ENCODE measurements around the gene LYPD4. TPM values are rescaled to one million over a fixed set of nuclear protein-coding genes. Genes with fewer than 3 reads are reported as not detected.

Gene LYPD4, protein sequence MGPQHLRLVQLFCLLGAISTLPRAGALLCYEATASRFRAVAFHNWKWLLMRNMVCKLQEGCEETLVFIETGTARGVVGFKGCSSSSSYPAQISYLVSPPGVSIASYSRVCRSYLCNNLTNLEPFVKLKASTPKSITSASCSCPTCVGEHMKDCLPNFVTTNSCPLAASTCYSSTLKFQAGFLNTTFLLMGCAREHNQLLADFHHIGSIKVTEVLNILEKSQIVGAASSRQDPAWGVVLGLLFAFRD
- polyA plus RNA-seq: not detected

DNA sequence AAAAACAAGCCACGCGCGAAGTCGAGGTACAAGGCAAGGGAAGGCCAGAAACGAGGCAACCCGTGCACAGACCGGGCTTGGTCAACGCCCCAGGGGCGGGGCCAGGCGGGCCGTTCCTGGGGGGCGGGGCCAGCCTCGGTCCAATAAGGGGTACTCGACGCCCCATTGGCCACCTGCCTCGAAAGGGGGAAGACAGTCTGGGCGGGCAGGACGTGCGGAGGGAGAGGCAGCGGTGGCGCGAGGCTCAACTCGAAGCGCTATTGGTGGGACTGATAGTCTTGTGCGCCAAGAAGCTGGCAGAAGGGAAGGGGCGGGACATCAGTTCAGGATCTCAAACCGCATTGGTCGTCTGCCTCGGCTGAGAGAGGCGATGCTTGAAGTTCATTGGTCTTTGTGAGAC, at the start of gene LYPD4:
LYPD4 (minus strand) TSS at position 83 of the 400 bp plus-strand sequence. CDS start 5,398 bp downstream, outside the sequence.
- no peaks in the 10 kb centered on the region for H3K9me3 Mint-ChIP-seq
- no peaks in the 10 kb centered on the region for H3K4me1 Mint-ChIP-seq
- DNase-seq: no peak
- no peaks in the 10 kb centered on the region for H3K36me3 Mint-ChIP-seq
- H3K27me3 Mint-ChIP-seq (ENCODE audit: low read depth in 3 of 3): peaks cover 2 to 4% (median 3%) of the 10 kb centered on the region in 3 donors
- H3K4me3 Mint-ChIP-seq: no peak within 1 kb of the TSS
- H3K27ac Mint-ChIP-seq: peak within 1 kb of the TSS in 1 of 6 donors; percentile 34

DNA sequence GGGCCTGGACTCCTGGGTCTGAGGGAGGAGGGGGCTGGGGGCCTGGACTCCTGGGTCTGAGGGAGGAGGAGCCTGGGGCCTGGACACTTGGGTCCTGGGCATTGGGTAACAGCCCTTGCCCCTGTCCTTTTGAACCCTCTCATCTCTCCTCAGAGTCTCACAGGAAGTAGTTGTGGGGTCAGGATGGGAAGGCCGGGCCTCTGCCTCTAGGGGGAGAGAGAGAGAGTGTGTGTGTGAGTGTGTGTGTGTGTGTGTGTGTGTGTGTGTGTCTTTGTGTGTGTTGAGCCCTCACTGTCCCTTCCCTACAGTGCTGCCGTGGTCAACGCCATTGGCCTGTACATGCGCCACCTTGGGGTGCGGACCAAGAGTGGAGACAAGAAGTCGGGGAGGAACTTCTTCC, 49.4 kb upstream of the LYPD4 start:
- Mint-ChIP-seq H3K9me3 (no peaks in the 10 kb centered on the region), H3K27me3 (ENCODE audit: low read depth in 3 of 3) (peaks cover 3 to 20% (median 12%) of the 10 kb centered on the region in 3 donors), H3K4me1 (peaks cover 69 to 76% of the 10 kb centered on the region in 2 donors), H3K4me3 (peak overlapping the region; percentile 48 to 80 (median 58)), H3K36me3 (peaks cover 19 to 49% (median 35%) of the 10 kb centered on the region in 3 donors), H3K27ac (peak overlapping the region; percentile 71 to 97 (median 92))
- peak in 2 of 3 donors; percentile 56 to 57 for DNase-seq

DNA sequence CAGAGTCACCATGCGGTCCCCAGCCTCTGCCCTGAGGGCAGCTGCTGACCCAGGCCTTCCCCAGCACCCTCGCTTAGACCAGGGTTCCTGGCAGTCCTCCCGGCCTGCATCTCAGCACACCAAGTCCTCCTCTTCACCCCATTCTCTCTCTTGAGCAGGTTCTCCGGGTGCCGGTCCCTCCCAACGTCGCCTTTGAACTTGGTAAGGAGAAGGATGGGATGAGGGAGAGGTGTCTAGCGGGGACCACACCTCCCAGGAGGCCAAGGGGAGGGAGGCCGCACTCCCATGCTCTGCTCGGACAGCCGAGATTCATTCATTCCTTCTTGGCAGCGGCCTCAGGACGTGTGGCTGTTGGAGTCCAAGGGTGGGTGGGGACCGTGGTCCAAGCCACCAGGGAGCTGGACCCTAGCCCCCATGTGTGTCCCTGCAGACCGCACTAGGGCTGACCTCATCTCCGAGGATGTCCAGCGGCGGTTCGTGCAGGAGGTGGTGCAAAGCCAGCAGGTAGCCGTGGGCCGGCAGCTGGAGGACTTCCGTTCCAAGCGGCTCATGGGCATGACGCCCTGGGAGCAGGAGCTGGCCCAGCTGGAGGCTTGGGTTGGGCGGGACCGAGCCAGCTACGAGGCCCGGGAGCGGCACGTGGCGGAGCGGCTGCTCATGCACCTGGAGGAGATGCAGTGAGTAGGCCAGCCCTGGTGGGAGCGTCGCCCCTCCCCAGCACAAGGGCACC, 47.9 kb upstream of the LYPD4 start:
- DNase-seq: no peak
- Mint-ChIP-seq H3K27me3 (ENCODE audit: low read depth in 3 of 3) (peaks cover 16 to 35% (median 24%) of the 10 kb centered on the region in 3 donors), H3K4me1 (peaks cover 70 to 76% of the 10 kb centered on the region in 2 donors), H3K27ac (peak overlapping the region; percentile 83 to 99 (median 92)), H3K9me3 (no peaks in the 10 kb centered on the region), H3K36me3 (peaks cover 16 to 42% (median 27%) of the 10 kb centered on the region in 3 donors), H3K4me3 (peak overlapping the region in 3 of 5 donors; percentile 36 to 73 (median 61))

DNA sequence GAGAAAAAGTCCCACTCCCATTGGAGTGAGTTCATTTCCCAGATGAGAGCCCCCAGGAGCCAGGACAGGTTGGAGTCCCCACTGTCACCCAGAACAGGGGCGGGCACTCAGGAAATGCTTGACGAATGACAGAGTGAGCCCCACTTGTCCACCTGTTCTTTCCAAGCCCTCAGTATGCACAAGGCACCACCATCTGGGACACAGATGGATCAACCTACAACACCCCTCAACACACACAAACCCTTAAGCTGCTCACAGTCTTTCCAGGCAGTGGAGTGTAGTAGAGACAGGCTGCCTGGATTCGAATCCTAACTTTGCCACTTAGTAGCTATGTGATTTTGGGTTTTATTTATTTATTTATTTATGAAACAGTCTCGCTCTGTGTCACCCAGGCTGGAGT, 46.5 kb upstream of the LYPD4 start:
- Mint-ChIP-seq H3K4me3 (peak overlapping the region in 4 of 5 donors; percentile 21 to 61 (median 36)), H3K27ac (peak overlapping the region in 4 of 6 donors; percentile 24 to 99 (median 98)), H3K27me3 (ENCODE audit: low read depth in 3 of 3) (peaks cover 21 to 41% (median 32%) of the 10 kb centered on the region in 3 donors), H3K36me3 (peaks cover 20 to 41% (median 30%) of the 10 kb centered on the region in 3 donors), H3K4me1 (peaks cover 73 to 81% of the 10 kb centered on the region in 2 donors), H3K9me3 (no peaks in the 10 kb centered on the region)
- no peak for DNase-seq

DNA sequence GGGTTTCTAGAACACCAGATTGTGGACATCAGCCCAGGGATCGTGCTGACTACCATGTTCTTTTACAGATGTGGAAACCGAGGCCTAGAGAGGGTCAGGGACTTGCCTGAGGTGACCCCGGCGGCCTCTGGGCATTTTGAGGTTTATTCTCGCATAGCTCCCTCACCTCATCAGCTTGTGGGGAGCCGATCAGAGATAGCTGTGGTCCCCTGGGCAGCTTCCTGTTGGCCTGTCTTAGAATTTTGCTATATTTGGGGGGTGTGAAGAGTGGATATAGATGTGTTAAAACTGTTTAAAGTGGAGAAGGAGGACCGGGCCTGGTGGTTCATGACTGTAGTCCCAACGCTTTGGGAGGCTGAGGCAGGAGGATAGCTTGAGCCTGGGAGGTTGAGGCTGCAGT, 45.4 kb upstream of the LYPD4 start:
- H3K27ac Mint-ChIP-seq: peak overlapping the region; percentile 96 to 99 (median 99)
- H3K9me3 Mint-ChIP-seq: no peaks in the 10 kb centered on the region
- H3K4me1 Mint-ChIP-seq: peaks cover 75 to 83% of the 10 kb centered on the region in 2 donors
- peaks cover 15 to 40% (median 25%) of the 10 kb centered on the region in 3 donors for H3K36me3 Mint-ChIP-seq
- DNase-seq: peak; percentile 75 to 77 (median 76)
- H3K27me3 Mint-ChIP-seq (ENCODE audit: low read depth in 3 of 3): peaks cover 21 to 41% (median 34%) of the 10 kb centered on the region in 3 donors
- H3K4me3 Mint-ChIP-seq: peak overlapping the region; percentile 91 to 95 (median 94)

DNA sequence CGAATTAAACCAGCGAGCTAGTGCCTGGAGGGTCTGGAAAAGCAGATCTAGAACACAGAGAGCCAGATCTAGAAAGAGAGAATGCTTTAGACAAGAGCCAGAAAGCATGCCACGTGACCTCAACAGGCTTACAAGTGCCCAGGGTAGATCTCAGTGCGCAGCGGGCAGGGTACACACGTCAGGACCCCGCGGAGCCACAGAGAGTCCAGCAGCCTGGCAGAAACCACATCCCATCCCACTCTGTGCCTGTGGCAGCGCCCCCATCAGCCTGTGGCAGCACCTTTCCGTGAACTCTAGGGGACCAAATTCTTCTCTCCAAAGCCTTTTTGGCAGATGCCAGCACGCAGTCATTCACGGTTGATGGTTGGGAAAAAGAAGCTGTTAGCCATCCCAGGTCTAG, 44.4 kb upstream of the LYPD4 start:
- peaks cover 15 to 38% (median 22%) of the 10 kb centered on the region in 3 donors for H3K36me3 Mint-ChIP-seq
- peak overlapping the region; percentile 91 to 95 (median 94) for H3K4me3 Mint-ChIP-seq
- peak; percentile 76 to 81 (median 79) for DNase-seq
- H3K9me3 Mint-ChIP-seq: no peaks in the 10 kb centered on the region
- peaks cover 70 to 83% of the 10 kb centered on the region in 2 donors for H3K4me1 Mint-ChIP-seq
- peak overlapping the region; percentile 96 to 99 (median 99) for H3K27ac Mint-ChIP-seq
- peaks cover 24 to 43% (median 32%) of the 10 kb centered on the region in 3 donors for H3K27me3 Mint-ChIP-seq (ENCODE audit: low read depth in 3 of 3)

DNA sequence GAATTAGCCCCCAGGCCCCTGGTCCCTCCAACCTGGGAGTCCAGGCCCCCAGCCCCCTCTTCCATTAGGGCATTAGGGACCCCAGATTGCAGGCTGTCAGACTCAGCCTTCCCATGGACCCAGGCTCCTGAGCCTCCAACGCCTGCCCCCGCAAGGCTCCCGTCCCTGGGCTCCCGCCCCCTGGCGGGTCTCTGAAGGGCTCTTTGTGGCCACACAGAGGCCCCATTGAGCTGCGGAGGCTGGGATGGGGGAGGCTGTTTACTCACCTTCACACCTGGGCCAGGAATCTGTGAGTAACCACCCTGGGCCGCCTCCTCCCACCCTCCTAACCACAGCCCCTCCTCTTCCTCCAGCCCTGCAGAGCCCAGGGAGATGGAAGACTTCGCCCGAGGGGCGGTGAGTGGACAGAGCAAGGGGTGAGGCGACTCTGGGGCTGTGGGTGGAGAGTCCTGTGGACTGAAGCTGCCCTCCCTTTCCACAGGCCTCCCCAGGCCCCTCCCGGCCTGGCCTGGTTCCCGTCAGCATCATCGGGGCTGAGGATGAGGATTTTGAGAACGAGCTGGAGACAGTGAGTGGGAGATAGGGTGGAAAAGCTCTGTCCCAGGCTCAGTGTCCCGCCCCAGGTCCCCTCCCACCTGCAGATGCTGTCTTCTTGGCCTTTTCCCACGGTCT, 43.4 kb upstream of the LYPD4 start:
- peak overlapping the region; percentile 96 to 99 (median 99) for H3K27ac Mint-ChIP-seq
- peak; percentile 85 to 87 (median 87) for DNase-seq
- peaks cover 26 to 47% (median 34%) of the 10 kb centered on the region in 3 donors for H3K27me3 Mint-ChIP-seq (ENCODE audit: low read depth in 3 of 3)
- peak overlapping the region; percentile 91 to 95 (median 94) for H3K4me3 Mint-ChIP-seq
- H3K9me3 Mint-ChIP-seq: no peaks in the 10 kb centered on the region
- H3K4me1 Mint-ChIP-seq: peaks cover 62 to 83% of the 10 kb centered on the region in 2 donors
- H3K36me3 Mint-ChIP-seq: peaks cover 19 to 33% (median 20%) of the 10 kb centered on the region in 3 donors

DNA sequence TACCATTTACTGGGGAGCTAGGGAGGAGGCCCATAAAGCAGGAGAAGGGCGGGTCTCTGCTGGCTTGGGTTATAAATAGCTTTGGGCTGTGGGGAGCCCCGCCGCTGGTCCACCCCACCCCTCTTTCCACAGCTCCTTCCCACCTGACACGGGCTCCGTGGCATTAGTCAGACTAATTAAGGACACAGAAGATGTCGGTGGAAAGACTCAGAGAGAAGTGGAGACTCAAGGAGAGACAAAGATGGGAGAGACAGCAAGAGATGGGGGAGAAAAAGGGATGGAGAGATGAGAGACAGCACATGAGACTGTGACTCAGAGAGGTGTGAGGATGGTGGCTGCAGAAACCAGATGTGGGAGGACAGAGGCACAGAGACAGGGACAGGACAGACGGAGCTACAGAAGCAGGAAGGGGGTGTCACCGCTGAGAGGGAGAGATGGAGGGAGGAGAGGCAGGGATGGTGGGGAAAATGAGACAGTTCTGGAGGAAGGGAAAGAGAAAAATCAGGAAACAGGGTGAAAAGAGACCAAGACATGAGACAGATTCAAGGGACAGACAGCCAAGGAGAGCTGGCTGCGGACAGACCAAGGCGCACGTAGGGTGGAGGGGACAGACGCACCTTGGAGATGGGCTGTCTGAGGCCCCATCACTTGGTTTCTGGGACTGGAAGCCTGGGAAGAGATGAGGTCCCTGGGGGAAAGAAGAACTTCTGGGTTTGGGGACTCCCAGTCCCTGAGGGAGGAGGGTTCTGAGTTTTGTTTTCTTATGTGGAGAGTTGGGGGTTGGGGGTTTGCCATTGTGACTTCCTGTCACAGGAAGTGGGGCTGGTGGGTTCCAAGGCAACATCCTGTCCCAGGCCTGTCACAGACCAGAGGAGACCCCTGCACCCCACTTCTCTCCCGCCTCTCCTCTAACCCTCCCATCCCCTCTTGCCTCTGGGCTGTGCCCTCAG, 42.6 kb upstream of the LYPD4 start:
- H3K4me1 Mint-ChIP-seq: peaks cover 67 to 84% of the 10 kb centered on the region in 2 donors
- no peaks in the 10 kb centered on the region for H3K9me3 Mint-ChIP-seq
- peak overlapping the region; percentile 91 to 95 (median 94) for H3K4me3 Mint-ChIP-seq
- DNase-seq: peak; percentile 92 to 94 (median 93)
- H3K27ac Mint-ChIP-seq: peak overlapping the region; percentile 96 to 99 (median 99)
- H3K36me3 Mint-ChIP-seq: peaks cover 19 to 33% (median 20%) of the 10 kb centered on the region in 3 donors
- H3K27me3 Mint-ChIP-seq (ENCODE audit: low read depth in 3 of 3): peaks cover 29 to 52% (median 38%) of the 10 kb centered on the region in 3 donors

DNA sequence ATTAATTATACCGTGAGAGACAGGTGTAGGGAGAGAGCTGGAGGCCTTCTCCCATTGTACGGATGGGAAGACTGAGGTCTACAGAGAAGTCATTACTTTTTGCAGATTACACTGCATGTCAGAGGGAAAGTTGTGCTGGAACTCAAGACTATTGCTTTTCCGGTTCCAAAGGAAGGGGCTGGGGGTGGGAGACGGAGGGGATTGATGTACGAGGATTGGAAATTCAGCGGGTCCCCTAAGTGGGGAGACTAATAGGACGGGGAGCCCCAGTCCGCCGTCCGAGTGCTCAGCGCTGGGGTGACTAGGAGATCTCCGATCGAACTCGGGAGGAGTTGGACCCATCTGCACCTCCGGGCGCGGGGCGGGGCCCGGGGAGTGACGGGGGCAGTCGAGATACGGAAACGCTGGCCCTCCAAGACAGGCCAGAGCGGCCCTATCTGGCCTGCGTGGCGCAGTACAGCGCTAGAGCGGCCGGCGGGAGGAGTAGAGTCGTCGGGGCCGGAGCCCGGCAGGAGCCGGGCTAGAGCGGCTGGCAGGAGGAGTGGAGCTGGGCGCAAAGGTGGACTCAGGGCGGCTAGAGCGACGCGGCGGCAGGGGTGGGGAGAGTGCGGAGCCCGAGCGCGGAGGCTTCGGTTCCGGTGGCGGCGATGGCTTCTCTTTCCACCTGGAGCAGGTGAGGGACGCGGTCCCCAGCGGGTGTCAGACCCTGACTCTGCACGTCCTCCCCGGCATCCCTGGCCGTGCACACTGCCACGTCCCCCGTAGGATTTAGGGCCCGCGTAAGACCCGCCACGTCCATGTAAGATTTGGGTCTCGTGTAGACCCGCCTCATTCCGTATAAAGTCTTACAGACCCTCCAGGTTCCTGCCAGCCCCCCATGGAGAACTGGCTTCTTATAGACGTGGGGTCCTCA, 39.6 kb upstream of the LYPD4 start:
- peaks cover 29 to 43% (median 33%) of the 10 kb centered on the region in 3 donors for H3K27me3 Mint-ChIP-seq (ENCODE audit: low read depth in 3 of 3)
- peaks cover 5 to 20% (median 8%) of the 10 kb centered on the region in 3 donors for H3K36me3 Mint-ChIP-seq
- peaks cover 48 to 74% of the 10 kb centered on the region in 2 donors for H3K4me1 Mint-ChIP-seq
- H3K27ac Mint-ChIP-seq: peak overlapping the region; percentile 96 to 99 (median 98)
- peak overlapping the region; percentile 93 to 97 (median 95) for H3K4me3 Mint-ChIP-seq
- no peaks in the 10 kb centered on the region for H3K9me3 Mint-ChIP-seq
- DNase-seq: peak; percentile 87 to 92 (median 91)

DNA sequence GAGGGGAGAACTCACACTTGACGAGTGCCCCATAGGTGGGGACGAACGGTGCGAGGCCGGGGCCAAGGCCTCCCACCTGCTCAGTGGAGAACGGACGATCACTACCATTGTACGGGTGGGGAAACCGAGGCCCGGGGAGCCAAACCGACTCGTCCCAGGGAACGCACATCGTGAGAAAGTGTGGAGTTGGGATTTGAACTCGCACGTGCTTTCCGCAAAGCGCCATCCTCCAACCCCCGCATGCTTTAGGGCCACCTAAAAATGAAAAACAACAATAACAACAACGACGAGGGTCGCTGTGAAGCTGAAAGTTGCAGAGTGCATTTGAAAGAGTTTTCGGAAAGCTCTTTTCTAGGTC, 39.0 kb upstream of the LYPD4 start:
- H3K27ac Mint-ChIP-seq: peak overlapping the region; percentile 96 to 99 (median 98)

DNA sequence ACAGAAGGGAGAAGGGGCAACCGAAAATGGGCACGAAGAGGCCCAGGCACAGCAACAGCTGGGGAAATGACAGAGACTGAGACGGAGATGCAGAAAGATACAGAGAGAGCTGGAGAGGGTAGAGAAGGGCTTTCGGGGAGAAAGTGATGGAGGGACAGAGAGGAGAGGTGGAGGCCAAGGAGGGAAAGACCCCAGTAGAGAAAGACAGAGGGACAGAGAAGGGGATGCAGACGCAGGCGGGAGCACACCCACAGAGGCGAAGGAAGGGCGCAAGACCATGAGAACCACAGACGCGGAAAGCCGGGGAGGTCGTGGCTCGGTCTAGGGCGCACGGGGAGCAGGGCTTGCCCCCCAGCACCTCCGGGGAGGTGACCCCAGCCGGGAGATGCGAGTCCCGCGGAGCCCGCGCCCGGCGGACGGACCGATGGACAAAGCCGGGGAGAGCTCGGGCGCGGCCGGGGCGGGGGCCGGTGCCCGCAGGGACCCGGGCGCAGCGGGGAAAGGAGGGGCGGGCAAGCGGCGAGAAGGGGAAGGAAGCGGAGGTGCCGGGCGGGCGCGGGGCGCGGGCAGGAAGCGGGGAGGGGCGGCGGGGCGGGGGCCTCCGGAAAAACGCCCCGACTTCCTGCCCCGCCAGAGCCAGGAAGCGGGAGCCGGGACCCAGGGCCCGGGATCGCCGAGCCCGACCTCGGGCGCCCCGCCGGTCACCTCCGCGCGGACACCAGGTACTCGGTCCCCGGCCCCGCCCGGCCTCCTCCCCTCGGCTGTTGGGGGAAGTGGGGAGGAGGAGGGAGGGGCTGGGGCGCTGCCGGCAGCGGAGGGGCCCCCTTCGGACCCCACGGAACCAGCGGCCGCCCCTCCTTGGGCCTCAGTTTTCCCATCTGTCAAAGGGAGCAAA, 38.3 kb upstream of the LYPD4 start, which contains the start of gene ARHGEF1:
ARHGEF1 (plus strand) TSS at position 617 of the 895 bp plus-strand sequence. CDS start 4,899 bp downstream, outside the sequence.
- Mint-ChIP-seq H3K4me1 (peaks cover 39 to 72% of the 10 kb centered on the region in 2 donors), H3K27ac (peak within 1 kb of the TSS; percentile 98 to 100 (median 99)), H3K4me3 (peak within 1 kb of the TSS; percentile 95 to 99 (median 97)), H3K27me3 (ENCODE audit: low read depth in 3 of 3) (peaks cover 18 to 31% (median 23%) of the 10 kb centered on the region in 3 donors), H3K36me3 (peaks cover 3 to 11% (median 8%) of the 10 kb centered on the region in 3 donors), H3K9me3 (no peaks in the 10 kb centered on the region)
- DNase-seq: peak; percentile 57 to 65 (median 64)

More for the DNA sequence above, 39.0 kb upstream of the LYPD4 start:
- peak overlapping the region; percentile 93 to 97 (median 95) for H3K4me3 Mint-ChIP-seq
- H3K36me3 Mint-ChIP-seq: peaks cover 3 to 16% (median 8%) of the 10 kb centered on the region in 3 donors
- H3K27me3 Mint-ChIP-seq (ENCODE audit: low read depth in 3 of 3): peaks cover 25 to 38% (median 29%) of the 10 kb centered on the region in 3 donors
- H3K4me1 Mint-ChIP-seq: peaks cover 42 to 72% of the 10 kb centered on the region in 2 donors
- DNase-seq: no peak
- H3K9me3 Mint-ChIP-seq: no peaks in the 10 kb centered on the region
